Fibroblast of skin of back (primary cell): ENCODE results near the gene ZNF567. TPM values are rescaled to one million over a fixed set of nuclear protein-coding genes. Genes with fewer than 3 reads are reported as not detected.
"Not testable (repeated sequence)": the region's sequence is repeated elsewhere in the genome, so short reads cannot be mapped to it uniquely, and the experiment has no call there.

ENCODE experiments used
- DNase-seq: peaks from one replicate; pipeline ENCODE4 v3.0.0-alpha.2; 2013
- polyA plus RNA-seq, 2 experiments: library from polyadenylated mRNA; unstranded; fragments of 120-200 nt; gene quantifications; one replicate each; pipeline ENCODE4 v1.2.1, GENCODE V29; 2013; ENCODE audit not compliant: insufficient read length in 2 of 2

ZNF567 gene
- 3.9 TPM for polyA plus RNA-seq (2013, experiment 1 of 2; ENCODE audit: insufficient read length)
- polyA plus RNA-seq (2013, experiment 2 of 2; ENCODE audit: insufficient read length), result 4.1 TPM

- peak; percentile 96 for DNase-seq
Measured at GRCh38 chr19:36687214-36688056, at the start of gene ZNF567. TSS of gene ZNF567 (plus strand) at chr19:36687612. CDS start at chr19:36694868, 7,256 bp downstream.

- DNase-seq, result no peak
Measured at GRCh38 chr19:36638862-36639510, 48.4 kb upstream of the ZNF567 start.

- DNase-seq, result no peak
Measured at GRCh38 chr19:36646746-36647145, 40.7 kb upstream of the ZNF567 start.

GRCh38 chr19:36652958-36653357 is 34.5 kb upstream of the ZNF567 start:
- no peak for DNase-seq

- DNase-seq, result no peak
Measured at GRCh38 chr19:36665832-36666231, 21.6 kb upstream of the ZNF567 start.

GRCh38 chr19:36668646-36669045 is 18.8 kb upstream of the ZNF567 start:
- DNase-seq, result no peak

GRCh38 chr19:36672368-36672767 is 15.0 kb upstream of the ZNF567 start:
- no peak for DNase-seq

- no peak for DNase-seq
Measured at GRCh38 chr19:36674201-36674600, 13.2 kb upstream of the ZNF567 start.

- no peak for DNase-seq
Measured at GRCh38 chr19:36679455-36679854, 8.0 kb upstream of the ZNF567 start.

- DNase-seq, result no peak
Measured at GRCh38 chr19:36685835-36686234, 1.6 kb upstream of the ZNF567 start.

- DNase-seq, result peak; percentile 4
Measured at GRCh38 chr19:36686365-36687213, 823 bp upstream of the ZNF567 start.

GRCh38 chr19:36688058-36688457 is 646 bp downstream of the ZNF567 start:
- peak; percentile 0 for DNase-seq

GRCh38 chr19:36707134-36707533 is 19.7 kb downstream of the ZNF567 start:
- DNase-seq, result no peak

GRCh38 chr19:36709423-36709822 is 22.0 kb downstream of the ZNF567 start:
- DNase-seq, result no peak

GRCh38 chr19:36719687-36720556 is 32.5 kb downstream of the ZNF567 start:
- no peak for DNase-seq

GRCh38 chr19:36736166-36736565 is 48.8 kb downstream of the ZNF567 start:
- DNase-seq, result not testable (repeated sequence)

- no peak for DNase-seq
Measured at GRCh38 chr19:36745870-36746269, 58.5 kb downstream of the ZNF567 start.

GRCh38 chr19:36747750-36748149 is 60.3 kb downstream of the ZNF567 start:
- no peak for DNase-seq

GRCh38 chr19:36748431-36749275 is 61.2 kb downstream of the ZNF567 start:
- DNase-seq, result no peak

- DNase-seq, result not testable (repeated sequence)
Measured at GRCh38 chr19:36749613-36750012, 62.2 kb downstream of the ZNF567 start.
